HCT116 (cell line): Measurements from ENCODE around the gene TRPM6.

Source experiments
- CEBPB ChIP-seq: IDR thresholded peaks from 2 replicates; pipeline ENCODE4 v1.6.1; 2012; ENCODE audit warnings: low read depth
- ZBTB33 ChIP-seq: IDR thresholded peaks from 2 replicates; pipeline ENCODE4 v1.6.1; 2011; ENCODE audit warnings: mild to moderate bottlenecking, low read length, moderate library complexity; ENCODE audit not compliant: insufficient replicate concordance; ENCODE audit errors: extremely low read depth
- TF ChIP-seq, protein P1 (sequence below): IDR thresholded peaks from 2 replicates; pipeline ENCODE4 v1.6.1; 2012

- TF ChIP-seq CEBPB = no peak
- no peak for TF ChIP-seq ZBTB33
- TF ChIP-seq, protein P1, sequence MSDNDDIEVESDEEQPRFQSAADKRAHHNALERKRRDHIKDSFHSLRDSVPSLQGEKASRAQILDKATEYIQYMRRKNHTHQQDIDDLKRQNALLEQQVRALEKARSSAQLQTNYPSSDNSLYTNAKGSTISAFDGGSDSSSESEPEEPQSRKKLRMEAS = peak; percentile 46; the same call in 1 of the 2 replicates
These were observed 117.0 kb downstream of the TRPM6 start for GRCh38 chr9:74770508-74771261.
